Activated CD8-positive, alpha-beta memory T cell treated with anti-CD3 and anti-CD28 coated beads, Interleukin-2, amount 10 ng/mL, durations not matched to agents 7 days and 5 days (primary cell): ENCODE data around the gene TTC4. TPM values are rescaled to one million over a fixed set of nuclear protein-coding genes. Genes with fewer than 3 reads are reported as not detected.
A peak's percentile ranks its signal among the peaks of the same experiment; 100 is the strongest.

Experiments
- ATAC-seq: fragments of 150-1000 bp; cut with Tn5 transposase; one replicate; pipeline ENCODE4 v1.10.0; 2021; ENCODE audit warnings: moderate library complexity
- CTCF ChIA-PET: fragments of 350-600 bp; sonication (Branson Sonifier 250); formaldehyde crosslinking; loops from one replicate; lab custom pipeline; 2021; ENCODE audit warnings: antibody characterized with exemption; lab: Charles Lee
- DNase-seq: peaks from one replicate; pipeline ENCODE4 v3.0.0-alpha.2; 2020
- H3K27ac Mint-ChIP-seq: one replicate; pipeline ENCODE4 v1.8.0; 2021; ENCODE audit warnings: mild to moderate bottlenecking, mixed read lengths
- H3K27me3 Mint-ChIP-seq: one replicate; pipeline ENCODE4 v1.8.0; 2021; ENCODE audit warnings: mixed read lengths
- H3K36me3 Mint-ChIP-seq: one replicate; pipeline ENCODE4 v1.8.0; 2021; ENCODE audit warnings: mild to moderate bottlenecking, mixed read lengths
- H3K4me1 Mint-ChIP-seq: one replicate; pipeline ENCODE4 v1.8.0; 2021; ENCODE audit warnings: mixed read lengths
- H3K4me3 Mint-ChIP-seq: one replicate; pipeline ENCODE4 v1.8.0; 2021; ENCODE audit warnings: mild to moderate bottlenecking, moderate library complexity, mixed read lengths
- H3K9me3 Mint-ChIP-seq: one replicate; pipeline ENCODE4 v1.8.0; 2022; ENCODE audit warnings: low read depth, mixed read lengths
- total RNA-seq, 2 experiments: library from RNA; stranded (reverse); gene quantifications; one replicate each; pipeline ENCODE4 v1.2.3, GENCODE V29; 2021

The TTC4 gene, protein sequence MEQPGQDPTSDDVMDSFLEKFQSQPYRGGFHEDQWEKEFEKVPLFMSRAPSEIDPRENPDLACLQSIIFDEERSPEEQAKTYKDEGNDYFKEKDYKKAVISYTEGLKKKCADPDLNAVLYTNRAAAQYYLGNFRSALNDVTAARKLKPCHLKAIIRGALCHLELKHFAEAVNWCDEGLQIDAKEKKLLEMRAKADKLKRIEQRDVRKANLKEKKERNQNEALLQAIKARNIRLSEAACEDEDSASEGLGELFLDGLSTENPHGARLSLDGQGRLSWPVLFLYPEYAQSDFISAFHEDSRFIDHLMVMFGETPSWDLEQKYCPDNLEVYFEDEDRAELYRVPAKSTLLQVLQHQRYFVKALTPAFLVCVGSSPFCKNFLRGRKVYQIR
- 10 to 100 TPM; 19.6 to 26.3 TPM for total RNA-seq

- Mint-ChIP-seq H3K27me3 (no peaks in the 10 kb centered on the region), H3K27ac (peak within 1 kb of the TSS; percentile 81), H3K9me3 (no peaks in the 10 kb centered on the region), H3K4me3 (peak within 1 kb of the TSS; percentile 82), H3K36me3 (peaks cover 10% of the 10 kb centered on the region), H3K4me1 (peaks cover 26% of the 10 kb centered on the region)
- ATAC-seq = peak; percentile 97
- peak; percentile 86 for DNase-seq
- CTCF ChIA-PET = interaction anchor here (1.1 to 2.4 kb wide), 6 partner anchors 41 to 229 kb away, joined by 3 to 8 read pairs (median 6); partner anchors contain the start of gene TTC22
Measured at GRCh38 chr1:54715493-54716298, at the start of gene TTC4. Gene TTC4 (plus strand): TSS chr1:54715861. CDS start chr1:54715909, 48 bp downstream.

GRCh38 chr1:54666333-54666732 lies 49.3 kb upstream of the TTC4 start:
- no peak for DNase-seq
- ATAC-seq = no peak
- CTCF ChIA-PET = interaction anchor here (1.2 kb wide), 1 partner anchor 141 kb away, joined by 3 read pairs; no protein-coding TSS in a partner anchor
- Mint-ChIP-seq H3K9me3 (no peaks in the 10 kb centered on the region), H3K36me3 (no peaks in the 10 kb centered on the region), H3K4me1 (no peaks in the 10 kb centered on the region), H3K4me3 (no peak overlapping the region), H3K27me3 (peaks cover 17% of the 10 kb centered on the region), H3K27ac (no peak overlapping the region)

- DNase-seq = no peak
Measured at GRCh38 chr1:54667797-54668196, 47.9 kb upstream of the TTC4 start.

DNA sequence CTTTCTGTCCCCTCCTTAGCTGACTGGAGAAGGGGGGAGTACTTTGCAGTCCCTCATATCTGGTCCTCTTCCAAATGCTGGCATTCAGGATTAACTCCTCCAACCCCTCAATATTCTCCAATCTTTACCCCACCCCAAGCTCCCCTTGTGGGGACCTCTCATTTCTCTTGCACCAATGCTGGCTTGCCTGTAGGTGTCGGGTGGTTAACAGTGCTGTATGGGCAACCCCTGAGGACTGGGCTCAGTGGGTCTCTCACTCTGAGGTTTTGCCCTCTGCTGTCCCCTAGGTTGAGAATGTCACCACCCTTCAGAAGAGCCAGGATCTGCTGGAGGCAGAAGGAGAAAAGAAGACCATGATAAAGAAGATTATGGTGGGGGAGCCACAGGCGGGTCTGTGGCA lies 47.1 kb upstream of the TTC4 start:
- Mint-ChIP-seq H3K9me3 (no peaks in the 10 kb centered on the region), H3K27ac (no peak overlapping the region), H3K4me1 (peaks cover 14% of the 10 kb centered on the region), H3K27me3 (peaks cover 23% of the 10 kb centered on the region), H3K4me3 (no peak overlapping the region), H3K36me3 (no peaks in the 10 kb centered on the region)
- DNase-seq (no peak), ATAC-seq (no peak)
- CTCF ChIA-PET = interaction anchor here (0.6 to 1.6 kb wide), 4 partner anchors 10 to 238 kb away, joined by 3 to 7 read pairs (median 5); partner anchors contain the start of gene TTC22

More at GRCh38 chr1:54667797-54668196, 47.9 kb upstream of the TTC4 start:
- no peak overlapping the region for H3K4me3 Mint-ChIP-seq
- H3K4me1 Mint-ChIP-seq = peaks cover 11% of the 10 kb centered on the region
- H3K9me3 Mint-ChIP-seq = no peaks in the 10 kb centered on the region
- H3K36me3 Mint-ChIP-seq = no peaks in the 10 kb centered on the region
- ATAC-seq = no peak
- CTCF ChIA-PET = interaction anchor here (0.9 to 1.6 kb wide), 3 partner anchors 10 to 277 kb away, joined by 3 to 7 read pairs (median 6); no protein-coding TSS in a partner anchor
- H3K27me3 Mint-ChIP-seq = peaks cover 19% of the 10 kb centered on the region
- H3K27ac Mint-ChIP-seq = no peak overlapping the region

DNA sequence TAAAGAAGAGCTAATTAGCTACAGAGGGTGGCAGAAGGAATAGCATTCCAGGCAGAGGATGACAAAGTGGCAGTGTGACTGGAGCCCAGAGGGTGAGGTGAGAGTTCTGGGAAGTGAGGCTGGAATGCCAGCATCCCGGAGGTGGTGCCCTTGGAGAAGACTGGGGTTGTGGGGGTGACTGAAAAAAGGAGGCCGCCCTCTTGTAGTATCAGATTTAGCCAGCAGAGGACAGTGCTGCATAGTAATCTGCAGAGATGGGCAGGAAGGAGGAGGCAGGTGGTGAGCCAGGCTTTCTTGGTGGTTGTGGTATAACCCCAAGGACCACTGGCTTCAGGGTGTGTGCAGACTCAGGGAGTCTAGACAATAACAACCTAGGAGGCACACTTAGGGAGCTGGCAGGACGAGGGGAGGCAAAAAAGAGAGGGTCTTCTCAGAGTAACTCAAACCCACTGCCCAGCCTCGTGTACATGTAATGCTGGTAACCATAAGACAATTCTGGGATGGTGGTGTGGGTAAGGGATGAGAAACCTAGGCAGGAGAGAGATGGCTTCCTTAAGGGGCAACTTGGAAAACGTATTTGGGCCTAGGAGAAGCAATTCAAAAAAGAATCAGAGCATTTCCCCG lies 43.6 kb upstream of the TTC4 start:
- peaks cover 29% of the 10 kb centered on the region for H3K27me3 Mint-ChIP-seq
- CTCF ChIA-PET = interaction anchor here (0.8 to 4.1 kb wide), 19 partner anchors 9 to 350 kb away, joined by 3 to 37 read pairs (median 4); partner anchors contain the start of gene TTC22
- H3K4me1 Mint-ChIP-seq = peaks cover 14% of the 10 kb centered on the region
- H3K27ac Mint-ChIP-seq = peak overlapping the region; percentile 73
- H3K36me3 Mint-ChIP-seq = no peaks in the 10 kb centered on the region
- ATAC-seq (peak; percentile 94), DNase-seq (peak; percentile 90)
- peak overlapping the region; percentile 5 for H3K4me3 Mint-ChIP-seq
- no peaks in the 10 kb centered on the region for H3K9me3 Mint-ChIP-seq

GRCh38 chr1:54678776-54679643 lies 36.7 kb upstream of the TTC4 start:
- no peak overlapping the region for H3K27ac Mint-ChIP-seq
- DNase-seq (no peak), ATAC-seq (no peak)
- no peaks in the 10 kb centered on the region for H3K9me3 Mint-ChIP-seq
- H3K4me1 Mint-ChIP-seq = no peaks in the 10 kb centered on the region
- peaks cover 20% of the 10 kb centered on the region for H3K27me3 Mint-ChIP-seq
- H3K4me3 Mint-ChIP-seq = no peak overlapping the region
- CTCF ChIA-PET = no interaction called here
- H3K36me3 Mint-ChIP-seq = no peaks in the 10 kb centered on the region

DNA sequence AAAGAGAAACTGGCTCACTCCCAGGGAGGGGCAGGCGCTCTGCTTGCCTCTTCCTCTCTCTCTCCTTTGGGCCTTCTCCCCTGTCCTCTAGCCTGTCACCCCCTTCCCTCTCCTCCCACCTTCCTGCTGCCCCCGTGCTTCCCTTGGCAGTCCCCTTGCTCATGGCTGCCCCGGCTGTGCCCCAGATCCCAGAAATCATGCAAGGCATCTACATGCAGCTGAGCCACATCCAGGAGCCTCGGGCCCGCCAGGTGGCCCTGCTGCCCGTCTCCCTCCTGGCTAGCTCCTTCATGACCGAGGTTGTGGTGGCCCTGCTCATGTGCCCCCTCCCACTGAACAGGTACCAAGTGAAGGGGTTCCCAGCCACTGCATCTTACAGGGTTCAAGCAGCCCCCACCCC lies 36.0 kb upstream of the TTC4 start:
- H3K4me1 Mint-ChIP-seq = no peaks in the 10 kb centered on the region
- H3K4me3 Mint-ChIP-seq = no peak overlapping the region
- H3K36me3 Mint-ChIP-seq = no peaks in the 10 kb centered on the region
- DNase-seq (no peak), ATAC-seq (no peak)
- H3K27ac Mint-ChIP-seq = no peak overlapping the region
- H3K9me3 Mint-ChIP-seq = no peaks in the 10 kb centered on the region
- CTCF ChIA-PET = no interaction called here
- peaks cover 15% of the 10 kb centered on the region for H3K27me3 Mint-ChIP-seq

GRCh38 chr1:54680387-54680786 lies 35.3 kb upstream of the TTC4 start:
- Mint-ChIP-seq H3K4me3 (no peak overlapping the region), H3K9me3 (no peaks in the 10 kb centered on the region), H3K27me3 (peaks cover 12% of the 10 kb centered on the region), H3K4me1 (no peaks in the 10 kb centered on the region), H3K27ac (no peak overlapping the region), H3K36me3 (no peaks in the 10 kb centered on the region)
- ATAC-seq (no peak), DNase-seq (no peak)
- CTCF ChIA-PET = interaction anchor here (2.0 kb wide), 1 partner anchor 8 kb away, joined by 8 read pairs; no protein-coding TSS in a partner anchor

- Mint-ChIP-seq H3K27me3 (peaks cover 12% of the 10 kb centered on the region), H3K36me3 (no peaks in the 10 kb centered on the region), H3K9me3 (no peaks in the 10 kb centered on the region), H3K4me3 (no peak overlapping the region), H3K4me1 (no peaks in the 10 kb centered on the region), H3K27ac (no peak overlapping the region)
- CTCF ChIA-PET = interaction anchor here (2.0 kb wide), 1 partner anchor 9 kb away, joined by 8 read pairs; no protein-coding TSS in a partner anchor
- DNase-seq = no peak
- no peak for ATAC-seq
Measured at GRCh38 chr1:54681358-54681757, 34.3 kb upstream of the TTC4 start.

- no peak overlapping the region for H3K4me3 Mint-ChIP-seq
- CTCF ChIA-PET = interaction anchor here (1.4 kb wide), 1 partner anchor 11 kb away, joined by 5 read pairs; no protein-coding TSS in a partner anchor
- no peaks in the 10 kb centered on the region for H3K9me3 Mint-ChIP-seq
- ATAC-seq (no peak), DNase-seq (no peak)
- H3K36me3 Mint-ChIP-seq = no peaks in the 10 kb centered on the region
- H3K4me1 Mint-ChIP-seq = no peaks in the 10 kb centered on the region
- H3K27me3 Mint-ChIP-seq = peaks cover 6% of the 10 kb centered on the region
- no peak overlapping the region for H3K27ac Mint-ChIP-seq
Measured at GRCh38 chr1:54683453-54683852, 32.2 kb upstream of the TTC4 start.

GRCh38 chr1:54685335-54685905 lies 30.2 kb upstream of the TTC4 start:
- Mint-ChIP-seq H3K27ac (no peak overlapping the region), H3K9me3 (no peaks in the 10 kb centered on the region), H3K27me3 (peaks cover 7% of the 10 kb centered on the region), H3K4me1 (no peaks in the 10 kb centered on the region), H3K4me3 (no peak overlapping the region), H3K36me3 (no peaks in the 10 kb centered on the region)
- CTCF ChIA-PET = interaction anchor here (1.0 kb wide), 1 partner anchor 263 kb away, joined by 3 read pairs; no protein-coding TSS in a partner anchor
- DNase-seq (no peak), ATAC-seq (no peak)

GRCh38 chr1:54686155-54686554 lies 29.5 kb upstream of the TTC4 start:
- Mint-ChIP-seq H3K27ac (no peak overlapping the region), H3K9me3 (no peaks in the 10 kb centered on the region), H3K27me3 (peaks cover 7% of the 10 kb centered on the region), H3K4me1 (no peaks in the 10 kb centered on the region), H3K36me3 (no peaks in the 10 kb centered on the region), H3K4me3 (no peak overlapping the region)
- DNase-seq (no peak), ATAC-seq (no peak)
- CTCF ChIA-PET = interaction anchor here (1.0 kb wide), 1 partner anchor 263 kb away, joined by 3 read pairs; no protein-coding TSS in a partner anchor
